Stimulated activated CD8-positive, alpha-beta memory T cell treated with anti-CD3 and anti-CD28 coated beads, Interleukin-4, amount 100 ng/mL, for 1 hour (primary cell): ENCODE measurements around the gene PIP.
"Not testable (repeated sequence)": the region's sequence is repeated elsewhere in the genome, so short reads cannot be mapped to it uniquely, and the experiment has no call there.

Experiments
- DNase-seq, 2 donors: peaks; one replicate each; pipeline ENCODE4 v3.0.0-alpha.2; 2020; ENCODE audit warnings: low read depth in 2 of 2, low spot score in 1 of 2

Gene PIP

GRCh38 chr7:143177374-143178119, 45.7 kb downstream of the PIP start:
- no peak for DNase-seq

- DNase-seq: not testable (repeated sequence)
Measured at GRCh38 chr7:143180771-143181170, 48.9 kb downstream of the PIP start.

- DNase-seq: no peak
Measured at GRCh38 chr7:143181349-143181748, 49.5 kb downstream of the PIP start.

GRCh38 chr7:143183024-143183423, 51.1 kb downstream of the PIP start, which contains the start of gene TAS2R39:
TSS of gene TAS2R39 (plus strand) at chr7:143183419. CDS start at chr7:143183419, 0 bp downstream.
- no peak for DNase-seq

- DNase-seq: no peak
Measured at GRCh38 chr7:143185551-143185950, 53.7 kb downstream of the PIP start.

- no peak for DNase-seq
Measured at GRCh38 chr7:143188994-143189393, 57.1 kb downstream of the PIP start.
